Liver (tissue), 9 donors: ENCODE results near the gene TFCP2. TPM values are rescaled to one million over a fixed set of nuclear protein-coding genes. Genes with fewer than 3 reads are reported as not detected.

Source experiments
- DNase-seq: peaks from one replicate; pipeline ENCODE4 v3.0.0-alpha.2; 2017; ENCODE audit warnings: low spot score
- H3K27ac ChIP-seq, 2 donors: one replicate each; pipeline ENCODE4 v1.7.0; 2013; ENCODE audit warnings: inconsistent platforms in 2 of 2, low read length in 2 of 2, control low read depth in 1 of 2, low read depth in 1 of 2, mild to moderate bottlenecking in 1 of 2
- H3K27me3 ChIP-seq, 4 donors: one replicate each; pipeline versions ENCODE4 v1.6.1 to v1.7.0; 2013; ENCODE audit warnings: low read length in 3 of 4, inconsistent platforms in 1 of 4, mild to moderate bottlenecking in 1 of 4, moderate library complexity in 1 of 4; ENCODE audit not compliant: control insufficient read depth in 4 of 4, insufficient read depth in 4 of 4
- H3K36me3 ChIP-seq, 4 donors: one replicate each; pipeline versions ENCODE4 v1.6.1 to v1.7.0; 2013; ENCODE audit warnings: low read length in 3 of 4, mild to moderate bottlenecking in 3 of 4, low read depth in 1 of 4, moderate library complexity in 1 of 4; ENCODE audit not compliant: control insufficient read depth in 4 of 4, insufficient read depth in 3 of 4
- H3K4me1 ChIP-seq, 4 donors: one replicate each; pipeline versions ENCODE4 v1.6.1 to v1.7.0; 2013; ENCODE audit warnings: low read length in 3 of 4, mild to moderate bottlenecking in 3 of 4, moderate library complexity in 1 of 4; ENCODE audit not compliant: control insufficient read depth in 4 of 4, insufficient read depth in 4 of 4
- H3K4me3 ChIP-seq, 3 donors: one replicate each; pipeline versions ENCODE4 v1.6.1 to v1.7.0; 2013; ENCODE audit warnings: low read length in 3 of 3, control low read depth in 1 of 3, low read depth in 1 of 3, mild to moderate bottlenecking in 1 of 3
- H3K9ac ChIP-seq, 2 donors: one replicate each; pipeline ENCODE4 v1.7.0; 2013; ENCODE audit warnings: low read length in 2 of 2, mild to moderate bottlenecking in 2 of 2, moderate library complexity in 2 of 2, control low read depth in 1 of 2, low read depth in 1 of 2
- H3K9me3 ChIP-seq, 4 donors: one replicate each; pipeline versions ENCODE4 v1.6.1 to v1.7.0; 2013; ENCODE audit warnings: low read length in 3 of 4; ENCODE audit not compliant: control insufficient read depth in 4 of 4
- EGR1 ChIP-seq, 2 donors: IDR thresholded peaks; 2 replicates each; pipeline ENCODE4 v1.6.1; 2016 to 2018; ENCODE audit warnings: antibody characterized with exemption in 2 of 2, low read depth in 2 of 2
- FOXA1 ChIP-seq: IDR thresholded peaks from 2 replicates; pipeline ENCODE4 v1.6.1; 2016; ENCODE audit warnings: antibody characterized with exemption
- FOXA2 ChIP-seq: IDR thresholded peaks from 2 replicates; pipeline ENCODE4 v1.6.1; 2016; ENCODE audit warnings: antibody characterized with exemption
- GABPA ChIP-seq, 2 donors: IDR thresholded peaks in 1 of 2; conservative IDR thresholded peaks in 1 of 2; 2 replicates each; pipeline ENCODE4 v1.6.1; 2016; ENCODE audit warnings: antibody characterized with exemption in 2 of 2, mild to moderate bottlenecking in 1 of 2, moderate library complexity in 1 of 2
- HNF4A ChIP-seq, 2 donors: conservative IDR thresholded peaks; 2 replicates each; pipeline ENCODE4 v1.6.1; 2016; ENCODE audit warnings: antibody characterized with exemption in 2 of 2, mild to moderate bottlenecking in 2 of 2
- HNF4G ChIP-seq: IDR thresholded peaks from 2 replicates; pipeline ENCODE4 v1.6.1; 2016; ENCODE audit warnings: antibody characterized with exemption
- JUND ChIP-seq, 2 donors: IDR thresholded peaks; 2 replicates each; pipeline ENCODE4 v1.6.1; 2016; ENCODE audit warnings: antibody characterized with exemption in 2 of 2
- NR2F2 ChIP-seq: IDR thresholded peaks from 2 replicates; pipeline ENCODE4 v1.6.1; 2016; ENCODE audit warnings: antibody characterized with exemption
- RAD21 ChIP-seq, 2 donors: IDR thresholded peaks; 2 replicates each; pipeline ENCODE4 v1.6.1; 2016; ENCODE audit warnings: antibody characterized with exemption in 2 of 2, mild to moderate bottlenecking in 2 of 2
- RXRA ChIP-seq, 2 donors: IDR thresholded peaks; 2 replicates each; pipeline ENCODE4 v1.6.1; 2017 to 2018; ENCODE audit warnings: antibody characterized with exemption in 2 of 2, mild to moderate bottlenecking in 1 of 2
- SP1 ChIP-seq: IDR thresholded peaks from 2 replicates; pipeline ENCODE4 v1.6.1; 2018; ENCODE audit warnings: antibody characterized with exemption, mild to moderate bottlenecking
- TAF1 ChIP-seq: conservative IDR thresholded peaks from 2 replicates; pipeline ENCODE4 v1.6.1; 2016; ENCODE audit warnings: antibody characterized with exemption, mild to moderate bottlenecking
- YY1 ChIP-seq: IDR thresholded peaks from 2 replicates; pipeline ENCODE4 v1.6.1; 2016; ENCODE audit warnings: antibody characterized with exemption, mild to moderate bottlenecking
- WGBS: extraction: QIAGEN DNeasy Blood & Tissue Kit; methylation state at CpG from one replicate; pipeline ENCODE4 v1.1.7; 2013; 5-methylcytosine and 5-hydroxymethylcytosine counted together
- polyA plus RNA-seq, 2 donors: library from polyadenylated mRNA; stranded (reverse) in 1 of 2; unstranded in 1 of 2; fragments of 200-250 nt in 1 of 2; fragments of >200 nt in 1 of 2; fragmentation: Nextera tagmentation in 1 of 2; extraction: Ambion mirVana in 1 of 2; gene quantifications; one replicate each; pipeline versions ENCODE4 v1.2.1 to v1.2.3, GENCODE V29; 2013 to 2015
- total RNA-seq, 2 donors: library from RNA; depleted of rRNA; stranded (reverse); fragments of >200 nt; gene quantifications; one replicate each; pipeline ENCODE4 v1.2.3, GENCODE V29; 2014
- TF ChIP-seq, protein P1 (sequence below): fragments of 150-350 bp; IDR thresholded peaks from 2 replicates; pipeline ENCODE4 v1.5.1; 2017; ENCODE audit warnings: improper control_type of control experiment, low read depth, low read length; ENCODE audit not compliant: missing input control
- TF ChIP-seq, protein P2 (sequence below): IDR thresholded peaks from 2 replicates; pipeline ENCODE4 v1.6.1; 2016; ENCODE audit warnings: antibody characterized with exemption
- TF ChIP-seq, protein P3 (sequence below): IDR thresholded peaks from 2 replicates; pipeline ENCODE4 v1.6.1; 2016; ENCODE audit warnings: antibody characterized with exemption
- TF ChIP-seq, protein P4 (sequence below): IDR thresholded peaks from 2 replicates; pipeline ENCODE4 v1.6.1; 2016; ENCODE audit warnings: antibody characterized with exemption
- TF ChIP-seq, protein P5 (sequence below): IDR thresholded peaks from 2 replicates; pipeline ENCODE4 v1.6.1; 2016; ENCODE audit warnings: antibody characterized with exemption, mild to moderate bottlenecking
- donor health status: healthy.
- donor health status: healthy.
- donor health status: healthy.
- donor health status: healthy.
- donor health status: healthy.

Gene TFCP2
- total and polyA plus RNA-seq, 4 donors: 1.6 to 8.6 (median 5.1) TPM

DNA sequence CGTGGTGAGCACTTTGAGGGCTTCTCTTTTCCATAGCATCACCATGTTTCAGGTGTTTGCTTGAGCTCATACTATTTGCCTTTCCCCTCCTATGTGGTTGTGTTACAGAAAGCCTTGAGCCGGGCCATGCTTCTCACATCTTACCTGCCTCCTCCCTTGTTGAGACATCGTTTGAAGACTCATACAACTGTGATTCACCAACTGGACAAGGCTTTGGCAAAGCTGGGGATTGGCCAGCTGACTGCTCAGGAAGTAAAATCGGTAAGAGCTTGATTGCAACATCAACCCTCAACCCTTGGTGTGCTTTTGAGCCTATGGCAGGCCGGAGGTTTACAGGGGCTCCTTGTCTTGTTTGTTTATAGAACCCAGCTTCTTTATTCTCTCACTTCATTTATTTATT is 116.7 kb downstream of the TFCP2 start:
- no peaks in the 10 kb centered on the region for H3K4me1 ChIP-seq
- H3K27me3 ChIP-seq: no peaks in the 10 kb centered on the region
- peaks cover 11 to 76% (median 57%) of the 10 kb centered on the region in 4 donors for H3K36me3 ChIP-seq
- H3K4me3 ChIP-seq: no peak overlapping the region
- no peak overlapping the region for H3K9ac ChIP-seq
- H3K27ac ChIP-seq: no peak overlapping the region
- H3K9me3 ChIP-seq: no peaks in the 10 kb centered on the region
- DNase-seq: no peak
- WGBS: 78% methylated on average over 5 of the region's 5 CpGs
- TF ChIP-seq NR2F2 (no peak), EGR1 (IDR thresholded peaks at IDR 0.05; ENCODE audit: low read depth in 2 of 2) (no peak), RXRA (IDR thresholded peaks at IDR 0.05) (no peak), FOXA2 (no peak), JUND (IDR thresholded peaks at IDR 0.05) (no peak), GABPA (IDR thresholded peaks at IDR 0.05 in 1 of 2, conservative IDR thresholded peaks at IDR 0.05 in 1 of 2) (no peak), SP1 (no peak), TAF1 (no peak), YY1 (no peak), RAD21 (IDR thresholded peaks at IDR 0.05) (no peak), HNF4A (conservative IDR thresholded peaks at IDR 0.05) (no peak)
- TF ChIP-seq, protein P1, sequence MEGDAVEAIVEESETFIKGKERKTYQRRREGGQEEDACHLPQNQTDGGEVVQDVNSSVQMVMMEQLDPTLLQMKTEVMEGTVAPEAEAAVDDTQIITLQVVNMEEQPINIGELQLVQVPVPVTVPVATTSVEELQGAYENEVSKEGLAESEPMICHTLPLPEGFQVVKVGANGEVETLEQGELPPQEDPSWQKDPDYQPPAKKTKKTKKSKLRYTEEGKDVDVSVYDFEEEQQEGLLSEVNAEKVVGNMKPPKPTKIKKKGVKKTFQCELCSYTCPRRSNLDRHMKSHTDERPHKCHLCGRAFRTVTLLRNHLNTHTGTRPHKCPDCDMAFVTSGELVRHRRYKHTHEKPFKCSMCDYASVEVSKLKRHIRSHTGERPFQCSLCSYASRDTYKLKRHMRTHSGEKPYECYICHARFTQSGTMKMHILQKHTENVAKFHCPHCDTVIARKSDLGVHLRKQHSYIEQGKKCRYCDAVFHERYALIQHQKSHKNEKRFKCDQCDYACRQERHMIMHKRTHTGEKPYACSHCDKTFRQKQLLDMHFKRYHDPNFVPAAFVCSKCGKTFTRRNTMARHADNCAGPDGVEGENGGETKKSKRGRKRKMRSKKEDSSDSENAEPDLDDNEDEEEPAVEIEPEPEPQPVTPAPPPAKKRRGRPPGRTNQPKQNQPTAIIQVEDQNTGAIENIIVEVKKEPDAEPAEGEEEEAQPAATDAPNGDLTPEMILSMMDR: no peak
- TF ChIP-seq, protein P2, sequence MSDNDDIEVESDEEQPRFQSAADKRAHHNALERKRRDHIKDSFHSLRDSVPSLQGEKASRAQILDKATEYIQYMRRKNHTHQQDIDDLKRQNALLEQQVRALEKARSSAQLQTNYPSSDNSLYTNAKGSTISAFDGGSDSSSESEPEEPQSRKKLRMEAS: no peak
- TF ChIP-seq, protein P3, sequence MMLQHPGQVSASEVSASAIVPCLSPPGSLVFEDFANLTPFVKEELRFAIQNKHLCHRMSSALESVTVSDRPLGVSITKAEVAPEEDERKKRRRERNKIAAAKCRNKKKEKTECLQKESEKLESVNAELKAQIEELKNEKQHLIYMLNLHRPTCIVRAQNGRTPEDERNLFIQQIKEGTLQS: no peak
- TF ChIP-seq, protein P4, sequence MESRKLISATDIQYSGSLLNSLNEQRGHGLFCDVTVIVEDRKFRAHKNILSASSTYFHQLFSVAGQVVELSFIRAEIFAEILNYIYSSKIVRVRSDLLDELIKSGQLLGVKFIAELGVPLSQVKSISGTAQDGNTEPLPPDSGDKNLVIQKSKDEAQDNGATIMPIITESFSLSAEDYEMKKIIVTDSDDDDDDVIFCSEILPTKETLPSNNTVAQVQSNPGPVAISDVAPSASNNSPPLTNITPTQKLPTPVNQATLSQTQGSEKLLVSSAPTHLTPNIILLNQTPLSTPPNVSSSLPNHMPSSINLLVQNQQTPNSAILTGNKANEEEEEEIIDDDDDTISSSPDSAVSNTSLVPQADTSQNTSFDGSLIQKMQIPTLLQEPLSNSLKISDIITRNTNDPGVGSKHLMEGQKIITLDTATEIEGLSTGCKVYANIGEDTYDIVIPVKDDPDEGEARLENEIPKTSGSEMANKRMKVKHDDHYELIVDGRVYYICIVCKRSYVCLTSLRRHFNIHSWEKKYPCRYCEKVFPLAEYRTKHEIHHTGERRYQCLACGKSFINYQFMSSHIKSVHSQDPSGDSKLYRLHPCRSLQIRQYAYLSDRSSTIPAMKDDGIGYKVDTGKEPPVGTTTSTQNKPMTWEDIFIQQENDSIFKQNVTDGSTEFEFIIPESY: no peak
- TF ChIP-seq, protein P5, sequence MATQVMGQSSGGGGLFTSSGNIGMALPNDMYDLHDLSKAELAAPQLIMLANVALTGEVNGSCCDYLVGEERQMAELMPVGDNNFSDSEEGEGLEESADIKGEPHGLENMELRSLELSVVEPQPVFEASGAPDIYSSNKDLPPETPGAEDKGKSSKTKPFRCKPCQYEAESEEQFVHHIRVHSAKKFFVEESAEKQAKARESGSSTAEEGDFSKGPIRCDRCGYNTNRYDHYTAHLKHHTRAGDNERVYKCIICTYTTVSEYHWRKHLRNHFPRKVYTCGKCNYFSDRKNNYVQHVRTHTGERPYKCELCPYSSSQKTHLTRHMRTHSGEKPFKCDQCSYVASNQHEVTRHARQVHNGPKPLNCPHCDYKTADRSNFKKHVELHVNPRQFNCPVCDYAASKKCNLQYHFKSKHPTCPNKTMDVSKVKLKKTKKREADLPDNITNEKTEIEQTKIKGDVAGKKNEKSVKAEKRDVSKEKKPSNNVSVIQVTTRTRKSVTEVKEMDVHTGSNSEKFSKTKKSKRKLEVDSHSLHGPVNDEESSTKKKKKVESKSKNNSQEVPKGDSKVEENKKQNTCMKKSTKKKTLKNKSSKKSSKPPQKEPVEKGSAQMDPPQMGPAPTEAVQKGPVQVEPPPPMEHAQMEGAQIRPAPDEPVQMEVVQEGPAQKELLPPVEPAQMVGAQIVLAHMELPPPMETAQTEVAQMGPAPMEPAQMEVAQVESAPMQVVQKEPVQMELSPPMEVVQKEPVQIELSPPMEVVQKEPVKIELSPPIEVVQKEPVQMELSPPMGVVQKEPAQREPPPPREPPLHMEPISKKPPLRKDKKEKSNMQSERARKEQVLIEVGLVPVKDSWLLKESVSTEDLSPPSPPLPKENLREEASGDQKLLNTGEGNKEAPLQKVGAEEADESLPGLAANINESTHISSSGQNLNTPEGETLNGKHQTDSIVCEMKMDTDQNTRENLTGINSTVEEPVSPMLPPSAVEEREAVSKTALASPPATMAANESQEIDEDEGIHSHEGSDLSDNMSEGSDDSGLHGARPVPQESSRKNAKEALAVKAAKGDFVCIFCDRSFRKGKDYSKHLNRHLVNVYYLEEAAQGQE: no peak

DNA sequence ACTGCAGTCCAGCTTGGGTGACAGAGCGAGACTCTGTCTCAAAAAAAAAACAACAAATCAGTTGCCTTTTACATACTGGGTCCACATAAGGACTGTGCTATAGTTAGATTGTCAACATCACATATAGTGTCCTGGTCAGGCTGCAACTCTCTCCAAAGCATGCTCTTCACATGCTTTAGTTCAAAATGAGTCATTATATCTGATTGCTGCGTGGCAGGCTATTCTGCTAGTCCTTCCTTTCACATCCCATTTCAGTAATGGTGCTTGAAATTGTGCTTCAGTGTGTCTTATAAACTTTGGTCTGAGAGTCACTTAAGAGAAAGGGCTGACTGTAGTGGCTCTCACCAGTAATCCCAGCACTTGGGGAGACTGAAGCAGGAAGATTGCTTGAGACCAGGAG is 117.9 kb downstream of the TFCP2 start:
- no peaks in the 10 kb centered on the region for H3K9me3 ChIP-seq
- no peak overlapping the region for H3K9ac ChIP-seq
- H3K4me3 ChIP-seq: no peak overlapping the region
- peaks cover 13 to 72% (median 49%) of the 10 kb centered on the region in 4 donors for H3K36me3 ChIP-seq
- H3K27me3 ChIP-seq: no peaks in the 10 kb centered on the region
- H3K27ac ChIP-seq: no peak overlapping the region
- 96% methylated on average over 2 of the region's 2 CpGs for WGBS
- H3K4me1 ChIP-seq: no peaks in the 10 kb centered on the region
- DNase-seq: no peak
- TF ChIP-seq RAD21 (IDR thresholded peaks at IDR 0.05) (no peak), SP1 (no peak), EGR1 (IDR thresholded peaks at IDR 0.05; ENCODE audit: low read depth in 2 of 2) (no peak), YY1 (no peak), GABPA (IDR thresholded peaks at IDR 0.05 in 1 of 2, conservative IDR thresholded peaks at IDR 0.05 in 1 of 2) (no peak), JUND (IDR thresholded peaks at IDR 0.05) (no peak), FOXA1 (no peak), FOXA2 (no peak), TAF1 (no peak), HNF4G (no peak)
- TF ChIP-seq, protein P2: no peak
- TF ChIP-seq, protein P3: no peak
- TF ChIP-seq, protein P1: no peak
